ENCODE results near the gene FAM72A.
"Not testable (repeated sequence)": the region's sequence is repeated elsewhere in the genome, so short reads cannot be mapped to it uniquely, and the experiment has no call there.

FAM72A gene

DNA sequence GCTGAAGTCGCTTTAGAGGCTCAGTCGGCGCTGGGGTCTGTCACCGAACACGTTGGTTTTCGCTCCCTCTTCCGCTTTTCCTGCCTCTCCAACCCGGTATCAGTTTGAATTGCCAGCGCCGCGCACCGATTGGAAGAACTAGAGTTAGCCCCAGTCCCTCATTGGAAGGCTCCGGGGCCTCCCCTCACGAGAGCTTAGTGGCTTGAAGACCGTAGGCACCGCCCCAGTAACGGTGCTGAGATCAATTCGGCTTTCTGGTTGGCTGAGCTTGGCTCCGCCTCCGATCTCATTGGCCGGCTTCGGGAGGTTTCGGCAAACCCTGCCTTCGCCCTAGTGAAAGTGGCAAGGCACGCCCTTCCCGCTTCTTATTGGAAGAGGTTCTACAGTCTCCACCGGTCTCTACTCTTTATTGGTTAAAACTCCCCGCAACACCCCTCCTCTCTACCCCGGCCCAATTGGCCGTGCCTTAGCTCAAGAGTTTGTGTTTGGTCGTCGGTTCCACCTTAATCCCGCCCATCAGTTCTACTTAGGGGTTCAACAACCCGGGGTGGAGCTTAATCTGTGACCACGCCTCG lies at the start of gene FAM72A:
FAM72A (minus strand) TSS at position 51 of the 575 bp plus-strand sequence. CDS start 814 bp downstream, outside the sequence.
- H3K4me3 ChIP-seq (ENCODE audit: low read length) = peak within 1 kb of the TSS; percentile 71

DNA sequence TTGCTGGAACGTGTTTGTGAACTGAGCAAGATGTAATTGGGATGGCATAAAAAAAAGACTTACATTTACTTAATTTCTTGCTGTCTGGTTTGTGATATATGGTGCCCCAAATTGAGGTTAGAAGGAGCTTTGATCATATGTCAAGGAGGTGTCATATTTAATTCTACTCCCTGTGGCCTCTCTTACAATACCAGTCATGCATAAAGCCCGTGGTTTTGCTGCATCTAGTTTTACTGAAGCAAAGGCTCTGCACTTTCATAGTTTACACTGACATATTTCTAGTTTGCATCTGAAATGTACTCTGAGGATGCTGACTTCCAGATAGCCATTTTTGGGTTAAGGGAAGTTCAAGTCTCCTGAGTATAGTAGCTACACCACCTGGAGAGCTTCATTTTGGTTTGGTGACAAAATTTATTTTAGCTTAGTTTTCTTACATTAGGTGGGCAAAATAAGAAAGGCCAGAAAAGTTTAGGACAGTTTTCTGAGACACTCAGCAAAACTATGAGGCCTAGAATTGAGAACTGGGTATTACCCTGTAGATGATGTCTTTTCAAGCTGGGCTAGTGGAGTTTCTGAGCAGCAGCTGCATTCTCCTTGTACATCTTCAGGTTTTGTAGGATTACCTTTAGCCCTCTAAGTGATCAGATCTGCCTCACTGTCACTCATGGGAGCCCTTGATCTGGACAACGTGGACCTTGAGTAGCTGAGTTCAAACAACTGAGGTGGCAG lies 48.5 kb upstream of the FAM72A start:
- H3K9me3 ChIP-seq (ENCODE audit: control insufficient read depth, low read length); DNase-seq (ENCODE audit: low read depth): not testable (repeated sequence)

More for the DNA sequence above, at the start of gene FAM72A:
- H3K9ac ChIP-seq (ENCODE audit: low read length) = peak within 1 kb of the TSS; percentile 51
- not testable (repeated sequence) for H3K36me3 ChIP-seq (ENCODE audit: control insufficient read depth, insufficient read depth, low read length, severe bottlenecking); H3K9me3 ChIP-seq (ENCODE audit: control insufficient read depth, low read length); H3K4me1 ChIP-seq (ENCODE audit: control insufficient read depth, insufficient read depth, low read length); H3K27me3 ChIP-seq (replicated peaks; ENCODE audit: control insufficient read depth, insufficient read depth, low read length)
- peak; percentile 99 for DNase-seq (ENCODE audit: low read depth)

DNA sequence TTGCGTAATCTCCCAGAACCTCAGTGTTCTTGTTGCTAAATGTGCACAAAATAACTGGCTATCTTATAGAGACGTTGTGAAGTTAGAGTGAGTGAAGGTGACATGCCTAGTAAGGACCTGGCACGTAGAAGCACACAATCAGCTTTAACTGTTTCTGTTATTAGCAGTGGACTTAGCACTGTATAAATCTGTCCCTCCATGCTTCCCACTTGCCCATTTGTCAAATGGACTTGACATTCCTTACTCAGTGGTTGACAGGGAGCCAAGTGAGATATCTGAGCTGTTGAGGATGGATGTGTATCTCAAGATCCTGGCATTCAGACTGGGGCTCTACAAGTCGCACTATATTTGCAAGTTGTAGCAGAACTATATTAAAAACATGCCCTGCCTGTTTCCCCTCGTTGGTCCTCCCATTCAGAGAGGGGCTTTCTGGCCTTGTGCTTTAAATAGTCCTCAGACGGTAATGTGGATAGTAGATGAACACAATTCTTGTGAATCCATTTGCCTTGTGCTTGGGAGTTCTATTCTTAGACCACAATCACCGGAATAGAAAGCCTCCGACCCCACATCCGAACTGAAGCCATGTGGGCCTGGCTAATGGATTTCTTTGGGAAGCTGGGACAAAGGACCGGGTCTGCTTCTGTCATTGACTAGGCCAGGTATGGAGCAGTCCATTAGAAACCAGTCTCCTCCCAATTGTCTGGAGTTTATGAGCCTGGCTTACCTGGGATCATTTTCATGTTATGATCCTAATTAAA lies 43.7 kb upstream of the FAM72A start:
- not testable (repeated sequence) for DNase-seq (ENCODE audit: low read depth); H3K36me3 ChIP-seq (ENCODE audit: control insufficient read depth, insufficient read depth, low read length, severe bottlenecking); H3K27me3 ChIP-seq (replicated peaks; ENCODE audit: control insufficient read depth, insufficient read depth, low read length); H3K9me3 ChIP-seq (ENCODE audit: control insufficient read depth, low read length); H3K9ac ChIP-seq (ENCODE audit: low read length); H3K4me3 ChIP-seq (ENCODE audit: low read length); H3K4me1 ChIP-seq (ENCODE audit: control insufficient read depth, insufficient read depth, low read length)

More for the DNA sequence above, 48.5 kb upstream of the FAM72A start:
- not testable (repeated sequence) for H3K4me3 ChIP-seq (ENCODE audit: low read length); H3K9ac ChIP-seq (ENCODE audit: low read length); H3K36me3 ChIP-seq (ENCODE audit: control insufficient read depth, insufficient read depth, low read length, severe bottlenecking); H3K27me3 ChIP-seq (replicated peaks; ENCODE audit: control insufficient read depth, insufficient read depth, low read length); H3K4me1 ChIP-seq (ENCODE audit: control insufficient read depth, insufficient read depth, low read length)

- H3K9ac ChIP-seq (ENCODE audit: low read length); H3K4me1 ChIP-seq (ENCODE audit: control insufficient read depth, insufficient read depth, low read length); H3K9me3 ChIP-seq (ENCODE audit: control insufficient read depth, low read length); H3K36me3 ChIP-seq (ENCODE audit: control insufficient read depth, insufficient read depth, low read length, severe bottlenecking); DNase-seq (ENCODE audit: low read depth); H3K4me3 ChIP-seq (ENCODE audit: low read length); H3K27me3 ChIP-seq (replicated peaks; ENCODE audit: control insufficient read depth, insufficient read depth, low read length): not testable (repeated sequence)
These were observed 42.8 kb upstream of the FAM72A start for GRCh38 chr1:206245479-206245878.

GRCh38 chr1:206243335-206243734 lies 40.7 kb upstream of the FAM72A start:
- H3K36me3 ChIP-seq (ENCODE audit: control insufficient read depth, insufficient read depth, low read length, severe bottlenecking); H3K9me3 ChIP-seq (ENCODE audit: control insufficient read depth, low read length); H3K27me3 ChIP-seq (replicated peaks; ENCODE audit: control insufficient read depth, insufficient read depth, low read length); H3K9ac ChIP-seq (ENCODE audit: low read length); H3K4me3 ChIP-seq (ENCODE audit: low read length); H3K4me1 ChIP-seq (ENCODE audit: control insufficient read depth, insufficient read depth, low read length); DNase-seq (ENCODE audit: low read depth): not testable (repeated sequence)

DNA sequence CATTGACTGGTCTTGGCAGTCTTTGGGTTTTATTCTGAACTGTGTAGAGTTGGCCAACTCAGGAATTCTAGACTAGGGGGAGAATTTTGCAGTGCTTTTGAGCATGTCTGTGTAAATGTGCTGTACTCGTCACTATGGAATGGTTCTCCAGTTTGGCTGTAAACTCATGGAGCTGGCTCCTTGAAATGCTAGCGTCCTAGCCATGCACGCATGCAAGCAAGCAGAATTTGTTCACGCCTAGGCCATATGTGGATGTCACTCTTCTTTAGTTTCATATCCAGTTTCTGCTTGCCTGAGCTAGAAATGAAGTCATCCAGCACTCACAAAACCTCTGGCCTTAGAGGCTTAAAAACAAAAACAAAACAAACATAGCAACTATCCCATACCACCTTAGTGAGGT lies 37.6 kb upstream of the FAM72A start:
- not testable (repeated sequence) for H3K4me3 ChIP-seq (ENCODE audit: low read length); H3K9me3 ChIP-seq (ENCODE audit: control insufficient read depth, low read length); H3K4me1 ChIP-seq (ENCODE audit: control insufficient read depth, insufficient read depth, low read length); DNase-seq (ENCODE audit: low read depth); H3K36me3 ChIP-seq (ENCODE audit: control insufficient read depth, insufficient read depth, low read length, severe bottlenecking); H3K9ac ChIP-seq (ENCODE audit: low read length); H3K27me3 ChIP-seq (replicated peaks; ENCODE audit: control insufficient read depth, insufficient read depth, low read length)

DNA sequence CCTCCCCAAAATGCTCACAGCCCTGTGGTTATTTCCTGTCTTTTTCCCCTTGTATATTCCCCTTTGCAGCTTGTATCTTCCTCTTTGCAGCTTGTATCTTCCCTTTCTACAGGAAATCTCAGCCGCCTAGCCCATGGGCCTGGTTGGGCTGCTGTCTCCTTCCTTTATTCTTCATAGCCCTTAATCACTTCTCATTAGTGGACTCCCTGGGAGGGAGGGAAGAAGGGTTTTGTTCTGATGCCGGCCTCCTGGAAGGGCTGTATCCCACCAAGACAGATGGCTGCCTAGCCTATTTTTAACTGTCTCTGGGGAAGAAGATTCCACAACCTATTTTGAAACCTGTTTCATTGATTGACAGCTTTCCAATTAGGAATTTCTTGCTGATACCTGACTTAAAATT lies 32.6 kb upstream of the FAM72A start:
- H3K36me3 ChIP-seq (ENCODE audit: control insufficient read depth, insufficient read depth, low read length, severe bottlenecking); H3K27me3 ChIP-seq (replicated peaks; ENCODE audit: control insufficient read depth, insufficient read depth, low read length); DNase-seq (ENCODE audit: low read depth); H3K9ac ChIP-seq (ENCODE audit: low read length); H3K9me3 ChIP-seq (ENCODE audit: control insufficient read depth, low read length); H3K4me3 ChIP-seq (ENCODE audit: low read length); H3K4me1 ChIP-seq (ENCODE audit: control insufficient read depth, insufficient read depth, low read length): not testable (repeated sequence)

- not testable (repeated sequence) for H3K9ac ChIP-seq (ENCODE audit: low read length); H3K4me3 ChIP-seq (ENCODE audit: low read length); H3K4me1 ChIP-seq (ENCODE audit: control insufficient read depth, insufficient read depth, low read length)
These were observed 31.7 kb upstream of the FAM72A start for GRCh38 chr1:206234189-206234916.

DNA sequence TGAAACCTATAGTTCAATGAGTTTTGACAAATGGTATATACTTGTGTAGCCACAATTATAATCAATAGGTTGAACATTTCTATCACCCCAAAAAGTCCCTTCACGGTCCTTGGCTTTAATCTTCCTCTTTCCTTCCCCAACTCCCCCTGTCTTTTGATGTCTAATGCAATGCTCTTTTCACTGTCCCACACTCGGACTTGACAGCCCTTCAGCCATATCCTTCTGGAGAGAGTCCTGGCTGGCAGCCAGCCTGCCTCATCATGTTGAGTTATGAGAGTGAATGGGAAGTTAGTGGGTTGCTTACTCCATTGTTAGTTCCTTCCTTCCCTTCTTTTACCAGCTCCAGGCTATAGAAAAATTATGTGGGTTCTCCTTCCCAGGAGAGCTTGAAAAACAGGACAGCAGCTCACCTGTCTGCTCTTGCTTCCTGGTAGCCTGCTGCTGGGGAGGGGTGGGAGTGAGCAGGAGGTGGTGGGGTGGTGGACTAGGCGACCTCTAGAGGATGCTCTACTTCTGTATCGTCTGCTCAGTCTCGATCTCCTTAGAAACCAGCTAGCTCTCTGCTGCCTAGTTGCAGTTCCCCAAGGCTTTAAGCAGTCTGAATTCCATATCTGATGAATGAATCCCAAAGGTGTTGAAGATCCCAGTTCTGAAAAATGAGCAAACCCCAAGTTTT lies 30.5 kb upstream of the FAM72A start:
- DNase-seq (ENCODE audit: low read depth); H3K27me3 ChIP-seq (replicated peaks; ENCODE audit: control insufficient read depth, insufficient read depth, low read length); H3K9ac ChIP-seq (ENCODE audit: low read length); H3K9me3 ChIP-seq (ENCODE audit: control insufficient read depth, low read length); H3K4me3 ChIP-seq (ENCODE audit: low read length); H3K36me3 ChIP-seq (ENCODE audit: control insufficient read depth, insufficient read depth, low read length, severe bottlenecking); H3K4me1 ChIP-seq (ENCODE audit: control insufficient read depth, insufficient read depth, low read length): not testable (repeated sequence)

More at GRCh38 chr1:206234189-206234916, 31.7 kb upstream of the FAM72A start:
- not testable (repeated sequence) for H3K36me3 ChIP-seq (ENCODE audit: control insufficient read depth, insufficient read depth, low read length, severe bottlenecking); H3K27me3 ChIP-seq (replicated peaks; ENCODE audit: control insufficient read depth, insufficient read depth, low read length); H3K9me3 ChIP-seq (ENCODE audit: control insufficient read depth, low read length); DNase-seq (ENCODE audit: low read depth)

DNA sequence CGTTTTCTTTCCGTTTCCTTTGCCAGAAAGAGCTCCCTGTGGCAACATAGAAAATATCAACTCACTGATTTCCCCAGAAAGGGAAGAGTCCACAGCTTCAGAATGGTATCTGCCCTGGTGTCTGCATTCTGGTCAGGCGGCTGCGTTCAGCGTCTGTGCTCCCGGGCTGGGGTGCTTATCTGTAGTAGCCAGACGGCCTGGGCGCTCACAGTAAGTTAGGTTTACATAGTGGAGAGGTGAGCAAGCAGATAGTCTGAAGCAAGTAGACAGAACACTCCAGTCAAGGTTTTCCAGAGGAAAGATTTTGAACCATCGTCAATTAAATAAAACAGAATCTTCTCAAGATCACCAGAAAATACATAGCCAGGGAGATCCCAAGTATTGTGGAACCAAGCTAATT lies 29.4 kb upstream of the FAM72A start:
- H3K36me3 ChIP-seq (ENCODE audit: control insufficient read depth, insufficient read depth, low read length, severe bottlenecking); H3K4me1 ChIP-seq (ENCODE audit: control insufficient read depth, insufficient read depth, low read length); DNase-seq (ENCODE audit: low read depth); H3K9ac ChIP-seq (ENCODE audit: low read length); H3K27me3 ChIP-seq (replicated peaks; ENCODE audit: control insufficient read depth, insufficient read depth, low read length); H3K4me3 ChIP-seq (ENCODE audit: low read length); H3K9me3 ChIP-seq (ENCODE audit: control insufficient read depth, low read length): not testable (repeated sequence)

- not testable (repeated sequence) for H3K27me3 ChIP-seq (replicated peaks; ENCODE audit: control insufficient read depth, insufficient read depth, low read length); H3K9me3 ChIP-seq (ENCODE audit: control insufficient read depth, low read length); H3K4me1 ChIP-seq (ENCODE audit: control insufficient read depth, insufficient read depth, low read length); DNase-seq (ENCODE audit: low read depth); H3K9ac ChIP-seq (ENCODE audit: low read length); H3K36me3 ChIP-seq (ENCODE audit: control insufficient read depth, insufficient read depth, low read length, severe bottlenecking); H3K4me3 ChIP-seq (ENCODE audit: low read length)
These were observed 26.6 kb upstream of the FAM72A start for GRCh38 chr1:206229286-206229685.
